OCI-LY7 (cell line): ENCODE data around the gene KBTBD4.

Experiments
- EZH2phosphoT487 ChIP-seq: fragments of 200-600 bp; sonication (generic); IDR thresholded peaks from 2 replicates; pipeline ENCODE4 v1.6.1; 2018; ENCODE audit warnings: low read depth, borderline replicate concordance, mild to moderate bottlenecking, mixed run types, antibody characterized with exemption, low read length, moderate library complexity, mixed read lengths
- TF ChIP-seq, protein P1 (sequence below): fragments of 200-600 bp; sonication (generic); conservative IDR thresholded peaks from 2 replicates; pipeline ENCODE4 v1.5.1; 2014; ENCODE audit warnings: mild to moderate bottlenecking, antibody characterized with exemption, low read length, moderate library complexity, mixed read lengths

DNA sequence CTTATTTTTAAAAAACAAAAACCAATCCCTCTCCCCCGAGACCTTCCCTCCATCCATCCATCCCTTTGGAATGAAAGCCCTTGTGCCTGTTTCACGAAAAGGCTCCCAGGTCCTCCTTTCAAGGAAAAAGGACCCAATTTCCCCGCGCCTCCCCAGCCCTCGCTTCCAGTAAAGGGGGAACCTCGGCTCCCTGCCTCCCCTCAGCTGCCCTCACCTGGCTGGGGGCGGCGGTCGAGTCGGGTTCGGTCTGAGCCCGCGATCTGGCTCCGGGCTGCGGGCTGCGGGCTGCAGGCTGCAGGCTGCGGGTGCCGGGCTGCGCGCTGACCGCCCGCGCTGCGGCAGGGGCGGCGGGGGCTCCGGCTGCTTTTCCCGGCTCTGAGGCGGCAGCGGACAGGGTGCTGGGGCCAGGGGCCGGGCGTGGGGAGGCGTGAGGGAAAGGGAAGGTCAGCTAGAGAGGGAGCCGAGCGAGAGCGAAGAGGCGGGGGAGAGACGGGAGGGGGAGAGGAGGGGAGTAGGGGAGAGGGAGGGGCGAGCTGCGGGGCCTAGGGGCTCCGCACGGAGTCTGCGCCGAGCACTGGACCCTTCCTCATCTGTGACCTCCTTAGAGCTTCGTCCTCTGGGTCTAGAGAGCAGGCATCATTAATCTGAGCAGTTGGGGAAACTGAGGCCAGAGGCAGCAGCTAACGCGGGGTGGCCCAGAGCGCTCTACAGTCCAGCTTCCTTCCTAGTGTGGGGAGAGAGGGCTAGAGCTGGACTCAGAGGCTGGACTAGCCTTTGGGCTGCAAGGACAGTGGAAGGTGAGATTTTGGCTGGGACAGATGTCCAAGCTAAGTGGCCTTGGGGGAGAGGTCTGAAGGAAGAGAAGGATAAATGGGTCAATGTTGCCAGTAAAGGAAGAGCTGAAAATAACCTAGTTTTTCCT, 15.4 kb upstream of the KBTBD4 start, which contains the start of gene C1QTNF4:
- TF ChIP-seq, protein P1, sequence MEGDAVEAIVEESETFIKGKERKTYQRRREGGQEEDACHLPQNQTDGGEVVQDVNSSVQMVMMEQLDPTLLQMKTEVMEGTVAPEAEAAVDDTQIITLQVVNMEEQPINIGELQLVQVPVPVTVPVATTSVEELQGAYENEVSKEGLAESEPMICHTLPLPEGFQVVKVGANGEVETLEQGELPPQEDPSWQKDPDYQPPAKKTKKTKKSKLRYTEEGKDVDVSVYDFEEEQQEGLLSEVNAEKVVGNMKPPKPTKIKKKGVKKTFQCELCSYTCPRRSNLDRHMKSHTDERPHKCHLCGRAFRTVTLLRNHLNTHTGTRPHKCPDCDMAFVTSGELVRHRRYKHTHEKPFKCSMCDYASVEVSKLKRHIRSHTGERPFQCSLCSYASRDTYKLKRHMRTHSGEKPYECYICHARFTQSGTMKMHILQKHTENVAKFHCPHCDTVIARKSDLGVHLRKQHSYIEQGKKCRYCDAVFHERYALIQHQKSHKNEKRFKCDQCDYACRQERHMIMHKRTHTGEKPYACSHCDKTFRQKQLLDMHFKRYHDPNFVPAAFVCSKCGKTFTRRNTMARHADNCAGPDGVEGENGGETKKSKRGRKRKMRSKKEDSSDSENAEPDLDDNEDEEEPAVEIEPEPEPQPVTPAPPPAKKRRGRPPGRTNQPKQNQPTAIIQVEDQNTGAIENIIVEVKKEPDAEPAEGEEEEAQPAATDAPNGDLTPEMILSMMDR: no peak
- TF ChIP-seq EZH2phosphoT487: no peak
